ENCODE results near the gene DAD1.
"Not testable (repeated sequence)": the region's sequence is repeated elsewhere in the genome, so short reads cannot be mapped to it uniquely, and the experiment has no call there.

The DAD1 gene

DNA sequence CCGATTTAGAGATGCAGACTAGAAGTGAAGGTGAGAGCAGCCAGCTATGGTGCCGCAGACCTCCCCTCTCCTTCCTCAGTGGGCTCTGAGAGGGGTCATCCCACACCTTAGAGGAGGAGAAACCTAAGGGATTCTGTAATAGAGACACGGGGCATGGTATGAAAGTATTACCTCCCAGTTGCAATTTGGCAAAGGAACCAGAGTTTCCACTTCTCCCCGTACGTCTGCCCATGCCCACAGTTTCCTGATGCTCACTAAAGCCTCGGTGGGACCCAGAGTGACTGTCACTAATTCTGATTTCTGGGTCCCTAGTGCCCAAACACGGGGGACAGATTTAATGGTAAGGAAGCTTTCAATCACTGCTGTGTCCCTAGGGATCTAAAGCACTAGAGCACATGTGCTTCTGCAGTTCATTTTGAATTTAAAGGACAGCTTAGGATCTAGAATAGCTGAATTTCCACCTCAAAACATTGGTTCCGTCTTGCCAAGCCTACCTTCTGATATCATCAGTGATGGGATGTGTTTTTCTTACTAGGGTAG, 44.1 kb downstream of the DAD1 start:
- H3K4me3 ChIP-seq (ENCODE audit: low read depth, low read length), result no peak overlapping the region
- DNase-seq (ENCODE audit: low read depth), result no peak
- TF ChIP-seq, protein P1, sequence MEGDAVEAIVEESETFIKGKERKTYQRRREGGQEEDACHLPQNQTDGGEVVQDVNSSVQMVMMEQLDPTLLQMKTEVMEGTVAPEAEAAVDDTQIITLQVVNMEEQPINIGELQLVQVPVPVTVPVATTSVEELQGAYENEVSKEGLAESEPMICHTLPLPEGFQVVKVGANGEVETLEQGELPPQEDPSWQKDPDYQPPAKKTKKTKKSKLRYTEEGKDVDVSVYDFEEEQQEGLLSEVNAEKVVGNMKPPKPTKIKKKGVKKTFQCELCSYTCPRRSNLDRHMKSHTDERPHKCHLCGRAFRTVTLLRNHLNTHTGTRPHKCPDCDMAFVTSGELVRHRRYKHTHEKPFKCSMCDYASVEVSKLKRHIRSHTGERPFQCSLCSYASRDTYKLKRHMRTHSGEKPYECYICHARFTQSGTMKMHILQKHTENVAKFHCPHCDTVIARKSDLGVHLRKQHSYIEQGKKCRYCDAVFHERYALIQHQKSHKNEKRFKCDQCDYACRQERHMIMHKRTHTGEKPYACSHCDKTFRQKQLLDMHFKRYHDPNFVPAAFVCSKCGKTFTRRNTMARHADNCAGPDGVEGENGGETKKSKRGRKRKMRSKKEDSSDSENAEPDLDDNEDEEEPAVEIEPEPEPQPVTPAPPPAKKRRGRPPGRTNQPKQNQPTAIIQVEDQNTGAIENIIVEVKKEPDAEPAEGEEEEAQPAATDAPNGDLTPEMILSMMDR (IDR thresholded peaks at IDR 0.05; ENCODE audit: low read depth, low read length, missing control alignments), result no peak

DNA sequence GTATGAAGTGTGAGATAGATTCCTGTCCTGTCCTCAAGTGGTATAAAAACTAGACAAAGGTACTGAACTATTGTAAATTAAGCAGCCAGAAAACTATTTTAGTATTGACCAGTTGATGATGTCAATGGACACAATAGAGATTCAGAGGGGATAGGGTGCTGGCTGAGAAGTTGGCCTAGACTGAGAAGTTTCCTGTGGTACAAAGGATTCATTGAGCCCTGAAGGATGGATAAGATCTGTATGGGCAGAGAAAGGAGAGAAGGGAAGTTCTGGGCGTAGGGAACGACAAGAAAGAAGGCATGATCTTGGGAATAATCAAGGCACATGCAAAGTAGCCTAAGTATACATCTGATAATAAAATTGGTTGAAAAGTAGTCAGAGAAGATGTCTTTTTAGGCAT, 44.6 kb downstream of the DAD1 start:
- DNase-seq (ENCODE audit: low read depth), result no peak
- TF ChIP-seq, protein P1 (IDR thresholded peaks at IDR 0.05; ENCODE audit: low read depth, low read length, missing control alignments), result no peak
- H3K4me3 ChIP-seq (ENCODE audit: low read depth, low read length), result no peak overlapping the region

DNA sequence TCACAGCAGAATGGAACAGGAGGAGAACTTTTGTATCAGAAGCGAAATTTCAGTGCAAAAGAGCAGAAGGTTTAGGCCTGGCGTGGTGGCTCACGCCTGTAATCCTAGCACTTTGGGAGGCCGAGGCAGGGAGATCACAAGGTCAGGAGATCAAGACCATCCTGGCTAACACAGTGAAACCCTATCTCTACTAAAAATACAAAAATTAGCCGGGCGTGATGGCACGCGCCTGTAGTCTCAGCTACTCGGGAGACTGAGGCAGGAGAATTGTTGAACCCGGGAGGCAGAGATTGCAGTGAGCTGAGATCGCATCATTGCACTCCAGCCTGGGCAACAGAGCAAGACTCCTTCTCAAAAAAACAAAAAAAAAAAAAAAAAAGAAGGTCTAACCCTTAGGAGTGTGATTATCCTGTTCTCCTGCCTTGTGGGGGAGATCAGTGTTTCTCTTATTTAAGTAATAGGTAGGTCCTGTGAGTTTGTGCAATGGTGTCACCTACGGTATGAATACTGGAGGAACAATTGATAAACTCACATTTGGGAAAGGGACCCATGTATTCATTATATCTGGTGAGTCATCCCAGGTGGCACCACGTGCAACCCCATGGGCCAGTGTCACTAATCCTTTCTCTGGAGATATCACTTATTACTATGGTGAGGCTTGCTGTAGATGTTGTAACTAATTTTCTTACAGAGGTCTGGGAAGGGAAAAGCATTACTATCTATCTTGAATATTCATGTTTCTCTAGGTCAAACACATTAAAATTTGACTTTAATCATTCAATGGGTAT, 45.3 kb downstream of the DAD1 start:
- not testable (repeated sequence) for DNase-seq (ENCODE audit: low read depth); H3K4me3 ChIP-seq (ENCODE audit: low read depth, low read length)

DNA sequence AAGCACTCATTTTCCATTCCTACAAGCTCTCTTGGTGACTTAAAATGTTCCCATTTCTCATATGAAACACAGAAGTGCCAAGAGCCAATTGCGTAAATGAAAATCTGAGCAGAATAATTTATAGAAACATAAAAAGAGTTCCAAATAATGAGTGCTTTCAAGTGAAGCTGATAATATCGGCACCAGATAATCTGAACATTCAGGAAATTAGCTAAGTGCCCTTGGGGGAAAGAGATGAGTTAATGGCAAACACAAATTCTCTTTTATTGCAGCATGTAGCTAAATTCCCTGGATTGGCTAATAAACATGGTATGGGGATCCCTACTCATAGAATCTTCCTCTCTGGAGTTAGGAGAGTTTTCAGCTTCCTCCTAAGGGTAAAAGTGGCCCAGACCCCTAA, 46.7 kb downstream of the DAD1 start:
- TF ChIP-seq, protein P1 (IDR thresholded peaks at IDR 0.05; ENCODE audit: low read depth, low read length, missing control alignments), result no peak
- DNase-seq (ENCODE audit: low read depth), result no peak
- no peak overlapping the region for H3K4me3 ChIP-seq (ENCODE audit: low read depth, low read length)

DNA sequence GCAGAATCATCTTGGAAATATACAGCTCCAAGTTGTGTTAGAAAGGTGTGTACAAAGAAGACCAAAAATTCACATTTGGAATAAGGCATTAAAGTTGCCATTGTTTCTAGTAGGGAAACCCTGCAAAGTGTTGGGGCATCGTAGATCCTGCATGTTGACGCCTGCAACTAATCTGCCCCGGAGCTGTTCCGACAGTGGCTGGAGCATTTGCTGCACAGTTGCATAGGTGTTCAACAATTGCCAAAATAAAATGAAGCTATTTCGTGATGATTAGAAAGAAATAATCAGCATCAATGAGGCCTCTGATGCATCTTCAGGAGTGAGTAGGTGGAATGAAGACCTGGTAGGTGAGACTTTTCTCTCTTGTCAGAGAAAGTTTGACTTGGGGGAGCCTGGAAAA, 47.3 kb downstream of the DAD1 start:
- DNase-seq (ENCODE audit: low read depth), result no peak
- no peak overlapping the region for H3K4me3 ChIP-seq (ENCODE audit: low read depth, low read length)
- TF ChIP-seq, protein P1 (IDR thresholded peaks at IDR 0.05; ENCODE audit: low read depth, low read length, missing control alignments), result no peak

DNA sequence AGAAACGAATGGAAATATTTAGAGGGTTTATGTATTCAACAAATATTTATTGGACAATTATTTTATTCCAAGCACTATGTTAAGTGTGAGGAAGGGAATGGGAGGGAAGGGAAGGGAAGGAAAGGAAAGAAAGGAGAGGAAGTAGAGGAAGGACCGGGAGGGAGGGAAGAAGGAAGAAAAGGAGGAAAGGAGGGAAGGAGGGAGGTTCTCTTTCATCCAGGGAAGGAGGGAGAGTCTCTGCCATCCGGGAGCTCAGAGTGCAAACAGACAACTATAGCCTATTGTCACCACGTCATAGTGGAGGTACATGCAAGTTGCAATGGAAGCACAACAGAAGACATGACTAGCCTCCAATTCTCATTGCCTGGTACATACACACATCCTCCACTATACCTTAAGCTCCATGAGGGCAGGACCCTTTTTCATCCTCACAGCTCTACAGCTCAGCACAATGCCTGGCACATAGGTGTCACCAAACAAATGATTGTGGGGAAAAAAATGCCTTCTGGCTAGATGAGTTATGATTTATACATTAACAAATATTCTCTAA, 48.1 kb downstream of the DAD1 start:
- H3K4me3 ChIP-seq (ENCODE audit: low read depth, low read length), result no peak overlapping the region
- DNase-seq (ENCODE audit: low read depth), result no peak
- TF ChIP-seq, protein P1 (IDR thresholded peaks at IDR 0.05; ENCODE audit: low read depth, low read length, missing control alignments), result no peak

DNA sequence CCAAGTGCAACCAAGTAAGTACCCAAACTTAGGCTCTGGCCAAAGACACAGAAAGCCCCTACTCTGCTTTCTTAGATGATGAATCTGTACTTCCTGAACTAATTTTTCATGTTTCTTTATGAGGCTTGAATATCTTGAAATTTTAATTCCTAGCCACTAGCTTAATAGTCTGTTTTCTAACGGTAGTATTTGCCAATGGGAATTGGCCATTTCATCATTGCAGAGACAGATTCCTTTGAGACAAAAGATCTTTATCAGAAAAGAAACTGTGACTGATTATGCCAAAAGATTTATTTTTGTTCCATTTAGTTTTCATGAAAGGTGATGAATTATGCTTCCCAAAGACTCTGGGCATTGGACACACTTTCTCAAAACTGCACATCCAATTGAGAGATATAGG, 48.7 kb downstream of the DAD1 start:
- DNase-seq (ENCODE audit: low read depth), result no peak
- H3K4me3 ChIP-seq (ENCODE audit: low read depth, low read length), result no peak overlapping the region
- TF ChIP-seq, protein P1 (IDR thresholded peaks at IDR 0.05; ENCODE audit: low read depth, low read length, missing control alignments), result no peak

All from GM12864 (cell line).